ENCODE data around the gene WDR73. TPM values are rescaled to one million over a fixed set of nuclear protein-coding genes. Genes with fewer than 3 reads are reported as not detected.

WDR73 gene
- polyA plus RNA-seq, 2 donors, result 15.8 to 16.6 TPM

GRCh38 chr15:84606653-84607120 is 47.4 kb downstream of the WDR73 start:
- WGBS, 2 donors, result 74 to 83% methylated on average over 8 of the region's 8 CpGs
- Histone ChIP-seq H3K4me3 (ENCODE audit: low read depth in 1 of 2, low read length in 2 of 2) (no peak overlapping the region), H3K27ac (ENCODE audit: low read depth in 2 of 2, low read length in 1 of 2) (no peak overlapping the region), H3K36me3 (ENCODE audit: control insufficient read depth in 2 of 2, insufficient read depth in 2 of 2, low read length in 1 of 2) (peaks cover 2 to 5% of the 10 kb centered on the region in 2 donors), H3K27me3 (ENCODE audit: control insufficient read depth in 1 of 2, insufficient read depth in 2 of 2, low read length in 2 of 2) (no peaks in the 10 kb centered on the region), H3K9me3 (ENCODE audit: control insufficient read depth in 2 of 2, insufficient read depth in 1 of 2, low read depth in 1 of 2, low read length in 1 of 2) (no peaks in the 10 kb centered on the region), H3K4me1 (ENCODE audit: control insufficient read depth in 2 of 2, insufficient read depth in 2 of 2, low read length in 1 of 2) (peaks cover 0 to 6% of the 10 kb centered on the region in 2 donors)

GRCh38 chr15:84605554-84605882 is 48.6 kb downstream of the WDR73 start:
- Histone ChIP-seq H3K9me3 (ENCODE audit: control insufficient read depth in 2 of 2, insufficient read depth in 1 of 2, low read depth in 1 of 2, low read length in 1 of 2) (no peaks in the 10 kb centered on the region), H3K4me3 (ENCODE audit: low read depth in 1 of 2, low read length in 2 of 2) (no peak overlapping the region), H3K27me3 (ENCODE audit: control insufficient read depth in 1 of 2, insufficient read depth in 2 of 2, low read length in 2 of 2) (no peaks in the 10 kb centered on the region), H3K36me3 (ENCODE audit: control insufficient read depth in 2 of 2, insufficient read depth in 2 of 2, low read length in 1 of 2) (peaks cover 2 to 5% of the 10 kb centered on the region in 2 donors), H3K4me1 (ENCODE audit: control insufficient read depth in 2 of 2, insufficient read depth in 2 of 2, low read length in 1 of 2) (peaks cover 0 to 9% of the 10 kb centered on the region in 2 donors), H3K27ac (ENCODE audit: low read depth in 2 of 2, low read length in 1 of 2) (peak overlapping the region in 1 of 2 donors; percentile 24)
- WGBS, 2 donors, result 50 to 73% methylated on average over 2 of the region's 2 CpGs

- Histone ChIP-seq H3K27ac (ENCODE audit: low read depth in 2 of 2, low read length in 1 of 2) (peak overlapping the region in 1 of 2 donors; percentile 24), H3K9me3 (ENCODE audit: control insufficient read depth in 2 of 2, insufficient read depth in 1 of 2, low read depth in 1 of 2, low read length in 1 of 2) (no peaks in the 10 kb centered on the region), H3K4me3 (ENCODE audit: low read depth in 1 of 2, low read length in 2 of 2) (no peak overlapping the region), H3K36me3 (ENCODE audit: control insufficient read depth in 2 of 2, insufficient read depth in 2 of 2, low read length in 1 of 2) (peaks cover 2 to 5% of the 10 kb centered on the region in 2 donors), H3K27me3 (ENCODE audit: control insufficient read depth in 1 of 2, insufficient read depth in 2 of 2, low read length in 2 of 2) (no peaks in the 10 kb centered on the region), H3K4me1 (ENCODE audit: control insufficient read depth in 2 of 2, insufficient read depth in 2 of 2, low read length in 1 of 2) (peaks cover 0 to 9% of the 10 kb centered on the region in 2 donors)
- 74 to 78% methylated on average over 19 of the region's 19 CpGs for WGBS, 2 donors
These were observed 49.1 kb downstream of the WDR73 start for GRCh38 chr15:84604826-84605553.

- Histone ChIP-seq H3K27ac (ENCODE audit: low read depth in 2 of 2, low read length in 1 of 2) (no peak overlapping the region), H3K4me3 (ENCODE audit: low read depth in 1 of 2, low read length in 2 of 2) (no peak overlapping the region), H3K4me1 (ENCODE audit: control insufficient read depth in 2 of 2, insufficient read depth in 2 of 2, low read length in 1 of 2) (peaks cover 0 to 9% of the 10 kb centered on the region in 2 donors), H3K9me3 (ENCODE audit: control insufficient read depth in 2 of 2, insufficient read depth in 1 of 2, low read depth in 1 of 2, low read length in 1 of 2) (no peaks in the 10 kb centered on the region), H3K27me3 (ENCODE audit: control insufficient read depth in 1 of 2, insufficient read depth in 2 of 2, low read length in 2 of 2) (no peaks in the 10 kb centered on the region), H3K36me3 (ENCODE audit: control insufficient read depth in 2 of 2, insufficient read depth in 2 of 2, low read length in 1 of 2) (peaks cover 2 to 5% of the 10 kb centered on the region in 2 donors)
- 86 to 90% methylated on average over 14 of the region's 14 CpGs for WGBS, 2 donors
These were observed 50.3 kb downstream of the WDR73 start for GRCh38 chr15:84603630-84604379.

- Histone ChIP-seq H3K27me3 (ENCODE audit: control insufficient read depth in 1 of 2, insufficient read depth in 2 of 2, low read length in 2 of 2) (no peaks in the 10 kb centered on the region), H3K9me3 (ENCODE audit: control insufficient read depth in 2 of 2, insufficient read depth in 1 of 2, low read depth in 1 of 2, low read length in 1 of 2) (no peaks in the 10 kb centered on the region), H3K4me1 (ENCODE audit: control insufficient read depth in 2 of 2, insufficient read depth in 2 of 2, low read length in 1 of 2) (peaks cover 0 to 9% of the 10 kb centered on the region in 2 donors), H3K36me3 (ENCODE audit: control insufficient read depth in 2 of 2, insufficient read depth in 2 of 2, low read length in 1 of 2) (peaks cover 2 to 5% of the 10 kb centered on the region in 2 donors), H3K27ac (ENCODE audit: low read depth in 2 of 2, low read length in 1 of 2) (no peak overlapping the region), H3K4me3 (ENCODE audit: low read depth in 1 of 2, low read length in 2 of 2) (peak overlapping the region; percentile 72 to 83)
- 8 to 18% methylated on average over 6 of the region's 6 CpGs for WGBS, 2 donors
These were observed 52.6 kb downstream of the WDR73 start for GRCh38 chr15:84601555-84601838.

- H3K36me3 ChIP-seq (ENCODE audit: control insufficient read depth in 2 of 2, insufficient read depth in 2 of 2, low read length in 1 of 2), result peaks cover 2 to 5% of the 10 kb centered on the region in 2 donors
- H3K4me1 ChIP-seq (ENCODE audit: control insufficient read depth in 2 of 2, insufficient read depth in 2 of 2, low read length in 1 of 2), result peaks cover 0 to 9% of the 10 kb centered on the region in 2 donors
- H3K4me3 ChIP-seq (ENCODE audit: low read depth in 1 of 2, low read length in 2 of 2), result peak within 1 kb of the TSS; percentile 72 to 83
- H3K9me3 ChIP-seq (ENCODE audit: control insufficient read depth in 2 of 2, insufficient read depth in 1 of 2, low read depth in 1 of 2, low read length in 1 of 2), result no peaks in the 10 kb centered on the region
- H3K27me3 ChIP-seq (ENCODE audit: control insufficient read depth in 1 of 2, insufficient read depth in 2 of 2, low read length in 2 of 2), result no peaks in the 10 kb centered on the region
- H3K27ac ChIP-seq (ENCODE audit: low read depth in 2 of 2, low read length in 1 of 2), result peak within 1 kb of the TSS in 1 of 2 donors; percentile 61
- 1% methylated on average over 57 to 68 of the region's 68 CpGs for WGBS, 2 donors
These were observed 53.2 kb downstream of the WDR73 start, which contains the start of gene ZSCAN2 for GRCh38 chr15:84600687-84601554. Gene ZSCAN2, plus strand, starts transcription at chr15:84601009. Its CDS starts 2,919 bp downstream, at chr15:84603928.

- Histone ChIP-seq H3K9me3 (ENCODE audit: control insufficient read depth in 2 of 2, insufficient read depth in 1 of 2, low read depth in 1 of 2, low read length in 1 of 2) (no peaks in the 10 kb centered on the region), H3K4me1 (ENCODE audit: control insufficient read depth in 2 of 2, insufficient read depth in 2 of 2, low read length in 1 of 2) (peaks cover 0 to 6% of the 10 kb centered on the region in 2 donors), H3K27me3 (ENCODE audit: control insufficient read depth in 1 of 2, insufficient read depth in 2 of 2, low read length in 2 of 2) (no peaks in the 10 kb centered on the region), H3K27ac (ENCODE audit: low read depth in 2 of 2, low read length in 1 of 2) (peak overlapping the region in 1 of 2 donors; percentile 61), H3K4me3 (ENCODE audit: low read depth in 1 of 2, low read length in 2 of 2) (peak overlapping the region; percentile 72 to 83), H3K36me3 (ENCODE audit: control insufficient read depth in 2 of 2, insufficient read depth in 2 of 2, low read length in 1 of 2) (peaks cover 2 to 5% of the 10 kb centered on the region in 2 donors)
- WGBS, 2 donors, result 0 to 1% methylated on average over 20 of the region's 20 CpGs
These were observed 53.8 kb downstream of the WDR73 start for GRCh38 chr15:84600331-84600686.

GRCh38 chr15:84599906-84600305 is 54.2 kb downstream of the WDR73 start:
- H3K9me3 ChIP-seq (ENCODE audit: control insufficient read depth in 2 of 2, insufficient read depth in 1 of 2, low read depth in 1 of 2, low read length in 1 of 2), result no peaks in the 10 kb centered on the region
- peaks cover 2 to 5% of the 10 kb centered on the region in 2 donors for H3K36me3 ChIP-seq (ENCODE audit: control insufficient read depth in 2 of 2, insufficient read depth in 2 of 2, low read length in 1 of 2)
- H3K4me1 ChIP-seq (ENCODE audit: control insufficient read depth in 2 of 2, insufficient read depth in 2 of 2, low read length in 1 of 2), result peaks cover 0 to 4% of the 10 kb centered on the region in 2 donors
- no peaks in the 10 kb centered on the region for H3K27me3 ChIP-seq (ENCODE audit: control insufficient read depth in 1 of 2, insufficient read depth in 2 of 2, low read length in 2 of 2)
- H3K27ac ChIP-seq (ENCODE audit: low read depth in 2 of 2, low read length in 1 of 2), result peak overlapping the region in 1 of 2 donors; percentile 6
- 75 to 76% methylated on average over 10 of the region's 10 CpGs for WGBS, 2 donors
- no peak overlapping the region for H3K4me3 ChIP-seq (ENCODE audit: low read depth in 1 of 2, low read length in 2 of 2)

GRCh38 chr15:84598993-84599392 is 55.1 kb downstream of the WDR73 start:
- H3K27ac ChIP-seq (ENCODE audit: low read depth in 2 of 2, low read length in 1 of 2), result no peak overlapping the region
- H3K27me3 ChIP-seq (ENCODE audit: control insufficient read depth in 1 of 2, insufficient read depth in 2 of 2, low read length in 2 of 2), result no peaks in the 10 kb centered on the region
- no peak overlapping the region for H3K4me3 ChIP-seq (ENCODE audit: low read depth in 1 of 2, low read length in 2 of 2)
- H3K9me3 ChIP-seq (ENCODE audit: control insufficient read depth in 2 of 2, insufficient read depth in 1 of 2, low read depth in 1 of 2, low read length in 1 of 2), result no peaks in the 10 kb centered on the region
- 65 to 76% methylated on average over 1 of the region's 1 CpG for WGBS, 2 donors
- peaks cover 0 to 3% of the 10 kb centered on the region in 2 donors for H3K36me3 ChIP-seq (ENCODE audit: control insufficient read depth in 2 of 2, insufficient read depth in 2 of 2, low read length in 1 of 2)
- H3K4me1 ChIP-seq (ENCODE audit: control insufficient read depth in 2 of 2, insufficient read depth in 2 of 2, low read length in 1 of 2), result peaks cover 0 to 4% of the 10 kb centered on the region in 2 donors
